Measurements from ENCODE around the gene CADM2.

- TF ChIP-seq POLR2A (IDR thresholded peaks at IDR 0.05), result no peak
- TF ChIP-seq CTCF (IDR thresholded peaks at IDR 0.05), result no peak
Measured at GRCh38 chr3:85258819-85259218, 300.0 kb downstream of the CADM2 start.
